Endothelial cell (in vitro differentiated cells): ENCODE measurements around the gene ZNF79. TPM values are rescaled to one million over a fixed set of nuclear protein-coding genes. Genes with fewer than 3 reads are reported as not detected.

Source experiments
- DNase-seq: peaks from one replicate; pipeline ENCODE4 v3.0.0; 2021; ENCODE audit warnings: low spot score
- H3K27ac Mint-ChIP-seq: one replicate; pipeline ENCODE4 v1.8.0; 2021; ENCODE audit warnings: mixed read lengths, inconsistent platforms; ENCODE audit not compliant: unreplicated experiment
- H3K27me3 Mint-ChIP-seq: one replicate; pipeline ENCODE4 v1.8.0; 2021; ENCODE audit warnings: mild to moderate bottlenecking, moderate library complexity, mixed read lengths, inconsistent platforms; ENCODE audit not compliant: unreplicated experiment
- H3K36me3 Mint-ChIP-seq: one replicate; pipeline ENCODE4 v1.8.0; 2021; ENCODE audit warnings: mild to moderate bottlenecking, low read depth, mixed read lengths, inconsistent platforms; ENCODE audit not compliant: unreplicated experiment
- H3K4me1 Mint-ChIP-seq: one replicate; pipeline ENCODE4 v1.8.0; 2021; ENCODE audit warnings: mild to moderate bottlenecking, mixed read lengths, inconsistent platforms; ENCODE audit not compliant: unreplicated experiment
- H3K4me3 Mint-ChIP-seq: one replicate; pipeline ENCODE4 v1.8.0; 2021; ENCODE audit warnings: mild to moderate bottlenecking, mixed read lengths, inconsistent platforms; ENCODE audit not compliant: unreplicated experiment
- H3K9me3 Mint-ChIP-seq: one replicate; pipeline ENCODE4 v1.8.0; 2021; ENCODE audit warnings: mixed read lengths, inconsistent platforms; ENCODE audit not compliant: unreplicated experiment
- total RNA-seq: library from RNA; stranded (reverse); fragmentation: NEBNext Ultra II Directional; extraction: Animal tissue kit (Norgen Biotek cat#: 25700); gene quantifications from one replicate; pipeline ENCODE4 v1.2.1, GENCODE V29; 2021; ENCODE audit not compliant: unreplicated experiment
- TF ChIP-seq, protein P1 (sequence below): fragments of 200-600 bp; sonication (generic); IDR thresholded peaks from one replicate; pipeline ENCODE4 v1.5.0; 2021; ENCODE audit warnings: antibody characterized with exemption; ENCODE audit not compliant: unreplicated experiment

ZNF79 gene
- total RNA-seq, 1 donor from 2014 or later = 12.6 TPM

DNA sequence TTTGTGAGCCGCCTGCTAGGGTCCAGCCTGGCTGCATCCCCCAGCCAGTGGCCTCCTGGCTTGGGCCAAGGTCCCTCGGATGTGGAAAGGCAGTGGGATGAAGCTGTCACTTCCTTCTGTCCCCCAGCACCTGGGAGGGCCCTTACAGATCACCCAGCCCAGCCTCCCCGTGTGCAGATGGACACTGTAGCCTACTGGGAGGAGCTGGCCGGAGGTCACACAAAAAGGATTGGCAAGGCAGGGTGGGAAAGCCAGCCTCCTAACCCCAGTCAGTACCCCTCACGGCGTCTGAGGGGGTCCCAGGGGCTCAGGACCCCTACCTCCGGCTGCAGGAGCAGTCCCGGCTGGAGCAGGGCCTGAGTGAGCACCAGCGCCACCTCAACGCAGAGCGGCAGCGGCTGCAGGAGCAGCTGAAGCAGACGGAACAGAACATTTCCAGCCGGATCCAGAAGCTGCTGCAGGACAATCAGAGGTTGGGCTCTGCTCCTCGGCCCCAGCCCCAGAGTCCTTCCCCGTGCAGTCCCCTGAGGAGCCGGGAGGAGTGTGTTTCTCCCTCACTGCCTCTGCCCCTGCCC lies 55.4 kb downstream of the ZNF79 start:
- Mint-ChIP-seq H3K27ac (no peak overlapping the region), H3K4me3 (no peak overlapping the region), H3K4me1 (no peaks in the 10 kb centered on the region), H3K9me3 (no peaks in the 10 kb centered on the region), H3K36me3 (peaks cover 15% of the 10 kb centered on the region), H3K27me3 (no peaks in the 10 kb centered on the region)
- no peak for DNase-seq
- TF ChIP-seq, protein P1, sequence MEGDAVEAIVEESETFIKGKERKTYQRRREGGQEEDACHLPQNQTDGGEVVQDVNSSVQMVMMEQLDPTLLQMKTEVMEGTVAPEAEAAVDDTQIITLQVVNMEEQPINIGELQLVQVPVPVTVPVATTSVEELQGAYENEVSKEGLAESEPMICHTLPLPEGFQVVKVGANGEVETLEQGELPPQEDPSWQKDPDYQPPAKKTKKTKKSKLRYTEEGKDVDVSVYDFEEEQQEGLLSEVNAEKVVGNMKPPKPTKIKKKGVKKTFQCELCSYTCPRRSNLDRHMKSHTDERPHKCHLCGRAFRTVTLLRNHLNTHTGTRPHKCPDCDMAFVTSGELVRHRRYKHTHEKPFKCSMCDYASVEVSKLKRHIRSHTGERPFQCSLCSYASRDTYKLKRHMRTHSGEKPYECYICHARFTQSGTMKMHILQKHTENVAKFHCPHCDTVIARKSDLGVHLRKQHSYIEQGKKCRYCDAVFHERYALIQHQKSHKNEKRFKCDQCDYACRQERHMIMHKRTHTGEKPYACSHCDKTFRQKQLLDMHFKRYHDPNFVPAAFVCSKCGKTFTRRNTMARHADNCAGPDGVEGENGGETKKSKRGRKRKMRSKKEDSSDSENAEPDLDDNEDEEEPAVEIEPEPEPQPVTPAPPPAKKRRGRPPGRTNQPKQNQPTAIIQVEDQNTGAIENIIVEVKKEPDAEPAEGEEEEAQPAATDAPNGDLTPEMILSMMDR = no peak

DNA sequence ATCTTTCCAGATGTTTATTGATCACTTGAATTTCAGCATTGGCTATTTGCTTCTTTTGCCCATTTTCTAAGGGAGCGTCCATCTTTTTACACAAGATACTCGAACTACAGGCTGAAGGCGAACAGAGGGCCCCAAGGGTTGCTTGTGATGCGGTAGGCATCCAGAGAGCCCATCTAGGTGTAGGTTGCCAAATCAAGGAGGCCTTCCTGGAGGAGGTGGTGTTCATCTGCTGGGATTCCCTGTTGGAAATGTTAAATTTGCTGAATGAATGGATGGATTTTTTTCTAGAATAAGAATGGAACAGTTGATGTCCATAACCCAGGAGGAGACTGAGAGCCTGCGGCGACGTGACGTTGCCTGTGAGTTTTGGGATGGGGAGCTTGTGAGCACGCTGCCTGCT lies 58.5 kb downstream of the ZNF79 start:
- Mint-ChIP-seq H3K27ac (no peak overlapping the region), H3K36me3 (peaks cover 24% of the 10 kb centered on the region), H3K27me3 (no peaks in the 10 kb centered on the region), H3K9me3 (no peaks in the 10 kb centered on the region), H3K4me1 (no peaks in the 10 kb centered on the region), H3K4me3 (no peak overlapping the region)
- DNase-seq = no peak
- TF ChIP-seq, protein P1 = no peak

DNA sequence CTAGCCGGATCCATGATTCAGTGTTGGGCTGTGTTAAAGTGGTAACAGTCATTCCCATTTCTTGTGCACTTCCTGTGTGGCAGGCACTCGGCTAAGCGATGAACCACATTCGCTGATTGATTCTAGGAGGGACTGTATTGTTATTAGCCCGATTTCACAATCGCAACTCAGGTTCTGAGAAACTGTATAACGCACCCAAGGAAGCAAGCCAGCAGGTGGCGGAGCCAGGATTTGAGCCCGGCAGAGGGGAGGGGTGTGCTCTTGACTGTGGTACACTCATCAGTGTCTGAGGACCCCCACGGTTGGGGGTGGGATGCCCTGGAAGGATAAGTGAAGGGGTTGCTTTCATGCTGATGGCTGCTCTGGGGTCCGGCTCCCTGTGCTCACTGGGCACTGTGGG lies 61.8 kb downstream of the ZNF79 start:
- H3K4me1 Mint-ChIP-seq = no peaks in the 10 kb centered on the region
- H3K9me3 Mint-ChIP-seq = no peaks in the 10 kb centered on the region
- H3K27ac Mint-ChIP-seq = no peak overlapping the region
- H3K27me3 Mint-ChIP-seq = peaks cover 3% of the 10 kb centered on the region
- H3K4me3 Mint-ChIP-seq = peak overlapping the region; percentile 49
- no peak for DNase-seq
- peaks cover 25% of the 10 kb centered on the region for H3K36me3 Mint-ChIP-seq
- TF ChIP-seq, protein P1 = no peak

DNA sequence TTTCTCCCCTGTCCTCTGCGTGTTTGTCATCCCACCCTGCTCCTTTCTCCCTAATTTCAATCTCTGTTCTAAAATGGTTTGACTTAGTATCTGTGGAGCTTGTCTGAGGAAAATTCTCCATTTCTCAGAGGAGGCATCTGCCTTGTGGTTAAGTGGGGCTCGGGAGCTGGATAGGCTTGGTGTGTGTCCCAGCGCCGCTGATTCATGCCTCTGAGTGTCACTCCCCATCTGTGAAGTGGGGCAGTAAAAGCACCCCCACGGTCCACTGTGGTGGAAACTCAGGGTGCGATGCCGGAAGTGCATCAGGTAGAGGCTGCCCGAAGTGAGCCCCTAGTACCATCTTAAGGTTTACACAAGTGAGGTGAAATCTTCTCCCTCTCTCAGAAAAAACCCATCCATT lies 64.8 kb downstream of the ZNF79 start:
- Mint-ChIP-seq H3K4me3 (no peak overlapping the region), H3K36me3 (peaks cover 24% of the 10 kb centered on the region), H3K4me1 (no peaks in the 10 kb centered on the region), H3K27ac (no peak overlapping the region), H3K9me3 (no peaks in the 10 kb centered on the region), H3K27me3 (peaks cover 3% of the 10 kb centered on the region)
- no peak for DNase-seq
- TF ChIP-seq, protein P1 = no peak

DNA sequence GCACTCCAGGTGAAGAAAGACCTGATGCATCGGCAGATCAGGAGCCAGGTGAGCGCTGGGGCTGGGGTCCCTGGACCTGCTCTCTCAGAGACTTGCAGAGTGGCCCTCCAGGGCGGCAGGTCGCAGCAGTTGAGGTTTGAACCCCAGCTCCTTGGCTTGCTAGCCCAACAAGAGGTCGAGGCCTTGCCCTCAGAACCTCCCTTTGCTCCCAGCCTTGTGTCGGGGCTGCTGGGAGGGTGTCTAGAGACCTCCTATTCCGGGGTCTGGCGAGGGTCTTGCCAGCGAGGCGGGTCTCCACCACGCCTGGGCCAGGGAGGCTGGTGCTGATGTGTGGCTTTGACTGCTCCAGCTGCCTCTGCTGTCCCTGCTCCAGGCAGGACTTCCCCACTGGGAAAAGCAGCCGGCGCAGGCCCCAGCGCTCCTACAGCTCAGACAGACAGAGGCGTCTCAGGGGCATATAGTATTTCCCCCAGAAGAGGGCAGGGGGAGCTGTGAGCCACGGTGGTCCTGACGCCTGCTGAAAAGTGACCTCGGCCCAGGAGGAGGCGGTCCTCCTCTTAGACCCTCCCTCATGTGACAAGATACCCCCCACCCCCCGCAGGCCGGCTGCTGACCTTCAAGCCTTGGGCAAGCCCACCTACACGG lies 65.4 kb downstream of the ZNF79 start:
- peaks cover 3% of the 10 kb centered on the region for H3K27me3 Mint-ChIP-seq
- no peaks in the 10 kb centered on the region for H3K4me1 Mint-ChIP-seq
- H3K9me3 Mint-ChIP-seq = no peaks in the 10 kb centered on the region
- no peak overlapping the region for H3K4me3 Mint-ChIP-seq
- DNase-seq = peak; percentile 46
- TF ChIP-seq, protein P1 = no peak
- peaks cover 22% of the 10 kb centered on the region for H3K36me3 Mint-ChIP-seq
- H3K27ac Mint-ChIP-seq = no peak overlapping the region
